Activated CD4-positive, alpha-beta memory T cell treated with anti-CD3 and anti-CD28 coated beads, Interleukin-2, amount 10 ng/mL, durations not matched to agents 7 days and 5 days (primary cell): ENCODE data around the gene CAMSAP1. TPM values are rescaled to one million over a fixed set of nuclear protein-coding genes. Genes with fewer than 3 reads are reported as not detected.
A peak's percentile ranks its signal among the peaks of the same experiment; 100 is the strongest.

Source experiments
- CTCF ChIA-PET: fragments of 350-600 bp; sonication (Branson Sonifier 250); formaldehyde crosslinking; loops from one replicate; lab custom pipeline; 2021; ENCODE audit warnings: antibody characterized with exemption, inconsistent platforms; lab: Charles Lee
- POLR2A ChIA-PET: fragments of 350-600 bp; sonication (Branson Sonifier 250); formaldehyde crosslinking; loops from one replicate; lab custom pipeline; 2021; ENCODE audit warnings: antibody characterized with exemption; lab: Charles Lee
- DNase-seq: peaks from one replicate; pipeline ENCODE4 v3.0.0-alpha.2; 2020
- H3K27ac Mint-ChIP-seq: one replicate; pipeline ENCODE4 v1.8.0; 2021; ENCODE audit warnings: mild to moderate bottlenecking, mixed read lengths
- H3K27me3 Mint-ChIP-seq: one replicate; pipeline ENCODE4 v1.8.0; 2021; ENCODE audit warnings: mixed read lengths
- H3K36me3 Mint-ChIP-seq: one replicate; pipeline ENCODE4 v1.8.0; 2021; ENCODE audit warnings: low read depth, mixed read lengths
- H3K4me1 Mint-ChIP-seq: one replicate; pipeline ENCODE4 v1.8.0; 2021; ENCODE audit warnings: mixed read lengths
- H3K4me3 Mint-ChIP-seq: one replicate; pipeline ENCODE4 v1.8.0; 2021; ENCODE audit warnings: mild to moderate bottlenecking, mixed read lengths
- H3K9me3 Mint-ChIP-seq: one replicate; pipeline ENCODE4 v1.8.0; 2021; ENCODE audit warnings: mixed read lengths
- total RNA-seq, 2 experiments: library from RNA; stranded (reverse); gene quantifications; one replicate each; pipeline ENCODE4 v1.2.3, GENCODE V29; 2021

Gene CAMSAP1
- total RNA-seq, 2 experiments from 2014 or later = 20.9 to 22.0 TPM

DNA sequence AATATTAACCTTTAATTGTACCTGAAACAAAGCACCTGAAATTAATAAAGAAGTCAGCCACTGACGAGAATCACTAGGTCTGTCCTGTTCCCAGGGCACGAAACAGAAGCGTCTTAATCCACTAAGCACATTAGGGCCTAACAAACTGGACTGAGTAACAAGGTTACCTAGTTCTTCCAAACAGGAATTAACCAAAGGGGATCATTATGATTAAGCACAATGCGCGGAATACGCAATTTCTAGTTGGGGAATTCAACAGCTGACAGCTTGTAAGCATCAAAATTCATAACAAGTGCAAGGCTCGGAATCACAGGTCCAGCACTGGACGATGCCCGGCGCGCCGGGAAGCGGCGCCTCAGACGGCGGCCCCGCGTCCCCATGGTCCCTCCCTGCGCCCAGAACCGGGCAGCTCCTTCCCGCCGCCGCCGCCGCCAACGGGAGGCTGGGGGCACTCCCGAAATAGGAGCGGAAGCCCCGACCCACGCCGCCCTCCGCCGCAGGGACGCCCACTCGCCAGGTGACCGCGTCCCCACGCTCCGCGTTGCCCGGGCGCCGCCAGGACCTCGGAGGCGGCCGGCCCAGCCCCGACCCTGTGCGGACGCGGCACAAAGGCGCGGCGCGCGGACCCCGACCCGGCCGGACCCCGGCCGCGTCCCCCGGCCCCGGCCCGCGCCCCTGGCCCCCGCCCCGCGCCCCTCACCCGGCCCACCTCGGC is 898 bp downstream of the CAMSAP1 start:
- no peaks in the 10 kb centered on the region for H3K27me3 Mint-ChIP-seq

DNA sequence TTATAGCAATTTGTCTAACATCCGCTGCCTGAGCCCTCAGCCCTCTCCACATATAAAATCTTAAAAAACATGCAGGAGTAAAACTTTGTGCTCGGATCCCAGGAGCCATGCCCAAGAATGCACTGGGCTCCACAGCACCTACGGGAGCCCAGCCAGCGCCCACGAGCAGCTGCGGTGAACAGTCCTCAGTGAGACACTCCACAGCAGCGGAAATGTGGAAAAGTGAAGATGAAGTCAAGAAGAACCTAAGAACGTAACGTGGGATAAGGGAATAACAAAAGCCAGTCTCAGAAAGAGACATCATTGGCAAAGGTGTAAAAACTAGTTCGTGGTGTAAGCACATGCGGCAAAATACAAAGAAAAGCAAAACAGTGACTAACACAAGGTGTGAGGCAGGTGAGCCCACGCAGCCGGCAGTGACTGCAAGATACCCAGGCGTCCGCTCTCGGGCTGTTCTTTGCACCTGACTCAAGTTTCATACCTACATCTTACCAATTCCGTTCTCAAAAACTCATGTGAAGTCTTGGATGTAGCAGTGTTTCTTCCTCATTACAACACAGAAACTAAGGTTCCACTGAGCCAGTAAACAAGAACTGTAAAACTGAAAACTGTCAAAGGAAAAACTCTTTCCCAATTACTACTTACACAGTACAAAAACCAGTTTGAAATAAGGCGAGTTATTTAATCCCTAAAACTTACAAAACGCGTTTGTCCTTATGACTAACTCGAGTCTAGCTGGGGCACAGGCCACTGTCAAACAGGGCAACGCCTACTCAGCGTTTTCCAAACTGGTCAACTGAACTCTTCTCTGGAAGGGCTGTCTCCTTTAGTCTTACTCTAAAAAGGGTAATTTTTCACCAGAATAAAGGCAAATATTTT is 1.7 kb downstream of the CAMSAP1 start:
- Mint-ChIP-seq H3K4me1 (peaks cover 42% of the 10 kb centered on the region), H3K4me3 (peak overlapping the region; percentile 82), H3K9me3 (no peaks in the 10 kb centered on the region), H3K27me3 (no peaks in the 10 kb centered on the region), H3K36me3 (peaks cover 42% of the 10 kb centered on the region), H3K27ac (peak overlapping the region; percentile 36)
- DNase-seq = peak; percentile 38
- CTCF ChIA-PET = interaction anchor here (0.7 kb wide), 1 partner anchor 41 kb away, joined by 3 read pairs; no protein-coding TSS in a partner anchor
- POLR2A ChIA-PET = interaction anchor here (0.7 to 1.4 kb wide), 2 partner anchors 9 to 11 kb away, joined by 3 to 5 read pairs; no protein-coding TSS in a partner anchor

More for the DNA sequence above, 898 bp downstream of the CAMSAP1 start:
- Mint-ChIP-seq H3K36me3 (peaks cover 47% of the 10 kb centered on the region), H3K4me3 (peak overlapping the region; percentile 82), H3K9me3 (no peaks in the 10 kb centered on the region), H3K4me1 (peaks cover 49% of the 10 kb centered on the region), H3K27ac (peak overlapping the region; percentile 36)
- POLR2A ChIA-PET = interaction anchor here (0.7 to 1.4 kb wide), 2 partner anchors 10 kb away, joined by 3 to 5 read pairs; no protein-coding TSS in a partner anchor
- CTCF ChIA-PET = interaction anchor here (0.7 kb wide), 1 partner anchor 42 kb away, joined by 3 read pairs; no protein-coding TSS in a partner anchor
- DNase-seq = peak; percentile 29

DNA sequence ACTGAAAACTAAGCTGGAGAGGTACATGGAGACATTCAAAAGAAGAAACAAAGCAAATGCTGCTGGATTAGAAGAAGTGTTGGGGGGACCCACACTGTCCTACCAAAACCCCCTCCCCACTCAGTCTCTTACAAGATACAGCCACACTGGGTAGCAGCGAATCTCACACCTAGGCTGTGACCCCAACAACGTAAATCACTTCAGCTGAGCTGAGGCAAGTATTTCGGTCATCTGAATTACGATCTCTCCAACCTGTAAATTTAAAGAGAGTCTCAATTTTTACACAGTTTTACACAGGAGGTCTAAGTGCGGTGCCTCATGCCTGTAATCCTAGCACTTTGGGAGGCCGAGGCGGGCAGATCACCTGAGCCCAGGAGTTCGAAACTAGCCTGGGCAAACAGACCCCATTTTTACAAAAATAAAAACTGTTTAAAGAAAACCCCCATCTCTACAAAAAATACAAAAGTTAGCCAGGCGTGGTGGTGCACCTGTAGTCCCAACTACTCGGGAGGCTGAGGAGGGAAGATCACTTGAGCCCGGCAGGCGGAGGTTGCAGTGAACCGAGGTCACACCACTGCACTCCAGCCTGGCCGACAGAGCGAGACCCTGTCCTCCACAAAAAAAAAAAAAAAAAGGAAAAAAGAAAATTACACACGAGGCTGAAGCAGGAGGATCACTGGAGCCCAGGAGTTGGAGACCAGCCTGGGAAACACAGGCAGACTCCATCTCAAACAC is 3.4 kb downstream of the CAMSAP1 start:
- POLR2A ChIA-PET = no interaction called here
- no peak overlapping the region for H3K4me3 Mint-ChIP-seq
- CTCF ChIA-PET = no interaction called here
- H3K27ac Mint-ChIP-seq = no peak overlapping the region
- no peaks in the 10 kb centered on the region for H3K9me3 Mint-ChIP-seq
- DNase-seq = no peak
- H3K4me1 Mint-ChIP-seq = peaks cover 40% of the 10 kb centered on the region
- peaks cover 32% of the 10 kb centered on the region for H3K36me3 Mint-ChIP-seq
- H3K27me3 Mint-ChIP-seq = no peaks in the 10 kb centered on the region

DNA sequence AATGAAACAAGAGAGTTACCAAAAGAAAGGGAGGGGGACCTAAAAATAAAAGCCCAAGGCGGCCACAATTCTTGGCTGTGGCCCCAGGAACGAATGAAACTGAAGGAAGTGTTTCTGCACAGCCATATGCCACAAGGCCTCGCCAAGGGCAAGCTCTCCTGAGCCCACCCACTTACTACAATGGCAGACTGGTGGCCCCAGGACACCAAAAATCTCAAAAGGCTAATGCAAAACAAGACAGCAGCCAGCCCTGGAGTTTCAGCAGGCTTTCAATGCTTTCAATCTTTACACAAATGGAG is 4.0 kb downstream of the CAMSAP1 start:
- peaks cover 29% of the 10 kb centered on the region for H3K36me3 Mint-ChIP-seq

DNA sequence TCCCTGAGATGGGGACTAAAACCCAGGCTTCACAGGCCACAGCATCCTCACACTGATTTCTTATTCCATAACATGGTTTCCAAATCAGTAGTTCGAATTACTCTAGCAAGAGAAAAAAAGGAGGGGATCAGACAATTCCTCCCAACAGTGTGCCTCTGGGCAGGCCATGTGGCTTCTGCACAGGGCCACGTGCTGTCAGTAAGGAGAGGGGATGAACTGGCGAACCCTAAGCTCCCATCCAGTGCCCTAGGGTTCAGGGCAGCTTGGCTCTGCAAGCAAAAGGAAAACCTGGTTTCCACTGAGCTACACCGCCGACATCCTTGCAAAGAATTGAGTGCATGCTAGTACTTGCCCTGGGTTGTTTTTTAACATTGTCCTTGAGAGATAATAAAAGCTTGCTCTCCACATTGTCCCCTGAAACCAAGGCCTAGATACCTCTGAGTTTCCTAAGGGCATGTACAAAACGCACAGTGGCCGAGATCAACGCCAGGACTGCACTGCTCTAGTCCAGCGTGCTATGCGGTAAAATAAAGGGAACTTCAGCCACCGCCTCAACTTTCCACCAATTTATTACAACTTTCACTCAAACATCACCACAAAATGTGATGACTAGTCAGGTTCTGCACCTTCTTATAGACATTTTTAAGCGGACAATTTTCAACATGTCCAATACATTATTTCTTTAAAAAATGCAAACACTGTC is 4.5 kb downstream of the CAMSAP1 start:
- no peak overlapping the region for H3K27ac Mint-ChIP-seq
- H3K4me3 Mint-ChIP-seq = no peak overlapping the region
- no peaks in the 10 kb centered on the region for H3K9me3 Mint-ChIP-seq
- peaks cover 29% of the 10 kb centered on the region for H3K36me3 Mint-ChIP-seq
- ChIA-PET POLR2A (no interaction called here), CTCF (no interaction called here)
- no peaks in the 10 kb centered on the region for H3K27me3 Mint-ChIP-seq
- peaks cover 36% of the 10 kb centered on the region for H3K4me1 Mint-ChIP-seq
- no peak for DNase-seq

More for the DNA sequence above, 4.0 kb downstream of the CAMSAP1 start:
- ChIA-PET POLR2A (no interaction called here), CTCF (no interaction called here)
- DNase-seq = no peak
- peaks cover 38% of the 10 kb centered on the region for H3K4me1 Mint-ChIP-seq
- no peaks in the 10 kb centered on the region for H3K27me3 Mint-ChIP-seq
- no peaks in the 10 kb centered on the region for H3K9me3 Mint-ChIP-seq
- H3K4me3 Mint-ChIP-seq = no peak overlapping the region
- no peak overlapping the region for H3K27ac Mint-ChIP-seq

DNA sequence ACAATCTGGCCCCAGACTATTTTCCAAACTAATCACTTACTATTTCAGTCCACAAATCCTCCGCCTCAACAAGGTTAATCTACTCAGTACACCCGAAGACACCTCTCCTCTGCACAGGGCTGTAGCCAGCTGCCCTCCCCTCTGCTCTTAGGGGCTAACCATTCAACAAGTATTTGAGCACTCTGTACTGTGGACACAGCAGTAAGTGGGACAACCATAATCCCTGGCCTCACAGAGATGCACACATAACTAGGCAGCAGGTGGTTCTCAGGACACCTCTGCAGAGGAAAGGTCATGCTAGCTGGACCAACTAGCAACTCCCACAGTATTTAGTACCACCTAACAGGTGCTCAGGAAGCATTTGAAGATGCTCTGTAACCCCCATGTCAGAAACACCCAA is 5.5 kb downstream of the CAMSAP1 start:
- Mint-ChIP-seq H3K4me1 (peaks cover 36% of the 10 kb centered on the region), H3K27ac (no peak overlapping the region)

DNA sequence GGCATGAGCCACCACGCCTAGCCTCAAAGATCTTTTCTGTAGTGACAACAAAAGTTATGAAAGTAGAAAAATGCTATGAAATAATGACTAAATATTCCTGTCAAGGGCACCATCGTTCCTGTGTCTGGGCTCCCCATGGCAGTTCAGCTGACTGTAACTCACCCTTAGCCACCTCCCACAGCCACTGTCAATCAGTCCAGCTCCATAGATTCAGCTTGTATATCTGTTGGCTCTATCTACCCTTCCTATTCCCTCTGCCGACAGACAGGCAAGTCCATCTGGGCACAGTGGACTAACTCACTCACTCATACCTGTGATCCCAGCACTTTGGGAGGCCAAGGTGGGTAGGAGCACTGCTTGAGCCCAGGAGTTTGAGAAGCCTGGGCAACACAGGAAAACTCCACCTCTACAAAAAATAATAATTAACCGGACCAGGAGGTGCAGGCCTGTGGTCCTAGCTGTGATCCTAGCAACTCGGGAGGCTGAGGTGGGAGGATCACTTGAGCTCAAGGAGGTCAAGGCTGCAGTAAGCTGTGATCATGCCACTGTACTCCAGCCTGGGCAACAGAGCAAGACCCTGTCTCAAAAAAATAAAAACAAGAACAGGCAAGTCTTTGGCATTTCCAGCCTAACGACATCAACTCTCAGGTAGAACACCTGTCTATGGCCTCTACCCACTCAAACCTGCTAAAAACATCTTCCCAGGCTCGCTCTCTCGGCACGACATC is 6.2 kb downstream of the CAMSAP1 start:
- H3K36me3 Mint-ChIP-seq = peaks cover 28% of the 10 kb centered on the region
- no peak overlapping the region for H3K4me3 Mint-ChIP-seq
- no peaks in the 10 kb centered on the region for H3K27me3 Mint-ChIP-seq
- POLR2A ChIA-PET = no interaction called here
- DNase-seq = no peak
- CTCF ChIA-PET = no interaction called here
- peaks cover 34% of the 10 kb centered on the region for H3K4me1 Mint-ChIP-seq
- no peak overlapping the region for H3K27ac Mint-ChIP-seq
- no peaks in the 10 kb centered on the region for H3K9me3 Mint-ChIP-seq

More for the DNA sequence above, 5.5 kb downstream of the CAMSAP1 start:
- Mint-ChIP-seq H3K36me3 (peaks cover 29% of the 10 kb centered on the region), H3K4me3 (no peak overlapping the region), H3K9me3 (no peaks in the 10 kb centered on the region), H3K27me3 (no peaks in the 10 kb centered on the region)
- ChIA-PET CTCF (no interaction called here), POLR2A (no interaction called here)
- no peak for DNase-seq

DNA sequence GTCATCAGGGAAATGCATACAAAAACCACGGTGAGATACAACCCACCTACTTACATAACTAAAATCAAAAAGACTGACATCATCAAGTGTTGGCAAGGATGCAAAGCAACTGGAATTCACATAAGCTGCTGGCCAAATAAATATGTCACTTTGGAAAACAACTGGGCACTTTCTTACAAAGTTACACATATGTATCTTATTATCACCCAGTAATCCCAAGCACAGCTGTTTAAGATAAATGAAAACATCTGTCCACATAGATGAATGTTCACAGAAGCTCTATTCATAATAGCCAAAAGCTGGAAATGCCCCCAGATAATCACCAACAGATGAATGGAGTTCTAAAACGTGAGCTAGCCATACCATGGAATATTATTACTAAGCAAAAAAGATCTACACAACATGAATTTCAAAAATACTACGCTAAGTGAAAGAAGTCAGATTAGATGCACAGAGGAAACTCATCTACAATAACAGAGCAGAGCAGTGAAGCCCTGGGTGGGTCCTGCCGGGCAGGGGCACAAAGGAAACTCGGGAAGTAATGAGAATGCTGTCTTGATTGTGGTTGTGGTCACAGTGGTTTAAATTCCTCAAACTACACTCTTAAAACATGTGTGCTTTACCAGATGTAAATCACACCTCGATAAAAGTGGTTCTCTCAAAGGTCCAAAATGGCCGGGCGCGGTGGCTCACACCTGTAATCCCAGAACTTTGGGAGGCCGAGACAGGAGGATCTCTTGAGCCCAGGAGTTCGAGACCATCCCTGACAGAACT is 8.5 kb downstream of the CAMSAP1 start:
- DNase-seq = no peak
- H3K27me3 Mint-ChIP-seq = no peaks in the 10 kb centered on the region
- ChIA-PET CTCF (interaction anchor here (1.0 kb wide), 1 partner anchor 9 kb away, joined by 3 read pairs; the partner anchor contains the start of gene CAMSAP1), POLR2A (interaction anchor here (0.8 kb wide), 1 partner anchor 9 kb away, joined by 3 read pairs; no protein-coding TSS in a partner anchor)
- H3K27ac Mint-ChIP-seq = no peak overlapping the region
- H3K36me3 Mint-ChIP-seq = peaks cover 17% of the 10 kb centered on the region
- H3K4me1 Mint-ChIP-seq = peaks cover 20% of the 10 kb centered on the region
- H3K9me3 Mint-ChIP-seq = no peaks in the 10 kb centered on the region
- no peak overlapping the region for H3K4me3 Mint-ChIP-seq

DNA sequence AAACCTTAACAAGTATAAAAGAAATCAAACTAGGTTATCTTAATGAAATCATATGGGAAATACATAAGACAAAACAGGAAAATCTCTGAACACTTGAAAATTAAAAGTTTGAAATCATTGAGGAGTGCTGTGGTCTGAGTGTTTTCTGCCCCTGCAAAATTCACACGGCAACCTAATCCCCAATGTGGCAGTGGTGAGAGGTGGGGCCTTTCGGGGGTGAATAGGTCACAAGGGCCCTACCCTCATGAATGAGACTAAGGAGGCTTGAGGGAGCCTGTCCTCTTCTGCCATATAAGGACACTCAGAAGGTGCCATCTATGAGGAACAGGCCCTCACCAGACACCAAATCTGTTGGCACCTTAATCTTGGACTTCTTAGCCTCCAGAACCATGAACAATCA is 10.7 kb downstream of the CAMSAP1 start:
- no peak for DNase-seq
- Mint-ChIP-seq H3K9me3 (no peaks in the 10 kb centered on the region), H3K27me3 (no peaks in the 10 kb centered on the region), H3K27ac (no peak overlapping the region), H3K36me3 (peaks cover 13% of the 10 kb centered on the region), H3K4me3 (no peak overlapping the region), H3K4me1 (peaks cover 26% of the 10 kb centered on the region)
- POLR2A ChIA-PET = interaction anchor here (1.6 kb wide), 1 partner anchor 10 kb away, joined by 5 read pairs; no protein-coding TSS in a partner anchor
- CTCF ChIA-PET = no interaction called here

DNA sequence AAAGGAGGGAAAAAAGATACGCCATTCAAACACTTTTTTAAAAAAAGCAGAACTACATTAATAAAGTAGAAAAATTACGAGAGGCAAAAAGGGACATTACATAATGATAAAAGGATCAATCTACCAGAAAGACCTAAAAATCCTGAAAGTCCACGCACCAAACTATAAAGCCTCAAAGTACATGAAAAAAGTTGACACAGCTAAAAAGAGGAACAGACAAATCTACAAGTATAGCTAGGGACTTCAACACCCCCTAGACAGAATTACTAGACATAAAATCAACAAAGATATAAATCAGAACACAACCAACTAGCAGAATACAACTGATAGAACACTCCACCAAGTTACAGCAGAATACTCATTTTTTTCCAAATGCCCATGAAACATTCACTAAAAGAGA is 11.1 kb downstream of the CAMSAP1 start:
- H3K27ac Mint-ChIP-seq = no peak overlapping the region
- POLR2A ChIA-PET = interaction anchor here (1.6 kb wide), 1 partner anchor 10 kb away, joined by 5 read pairs; no protein-coding TSS in a partner anchor
- H3K4me1 Mint-ChIP-seq = peaks cover 26% of the 10 kb centered on the region
- no peak for DNase-seq
- H3K4me3 Mint-ChIP-seq = no peak overlapping the region
- CTCF ChIA-PET = no interaction called here
- H3K27me3 Mint-ChIP-seq = no peaks in the 10 kb centered on the region
- peaks cover 11% of the 10 kb centered on the region for H3K36me3 Mint-ChIP-seq
- no peaks in the 10 kb centered on the region for H3K9me3 Mint-ChIP-seq

DNA sequence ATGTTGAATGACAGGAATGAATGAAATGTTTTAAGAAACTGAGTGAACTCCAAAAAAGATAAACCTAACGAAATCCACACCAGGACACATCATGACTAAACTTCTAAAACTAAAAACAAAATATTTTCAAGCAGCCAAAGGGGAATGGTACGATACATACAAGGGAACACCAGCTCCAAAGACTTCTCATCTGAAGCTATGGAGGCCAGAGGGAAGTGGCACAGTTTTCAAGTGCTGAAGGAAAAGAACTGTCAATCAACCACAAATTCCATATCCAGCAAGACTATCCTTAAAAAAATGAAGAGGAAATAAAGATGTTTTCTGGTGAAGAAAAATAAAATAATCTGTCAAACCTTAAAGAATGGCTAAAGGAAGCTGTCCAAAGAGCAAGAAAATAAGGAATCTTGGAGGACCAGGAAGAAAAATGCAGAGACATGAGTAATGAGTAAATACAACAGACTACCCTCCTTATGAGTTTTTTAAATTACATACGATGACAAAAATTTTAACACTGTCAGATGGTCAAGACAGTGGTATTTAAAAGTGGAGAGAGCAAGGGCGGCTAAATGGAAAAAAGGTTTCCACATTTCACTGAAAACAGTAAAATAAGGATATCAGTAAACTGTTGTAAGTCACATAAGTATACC is 12.0 kb downstream of the CAMSAP1 start:
- no peak overlapping the region for H3K27ac Mint-ChIP-seq
- ChIA-PET CTCF (no interaction called here), POLR2A (no interaction called here)
- no peak for DNase-seq
- H3K4me3 Mint-ChIP-seq = no peak overlapping the region
- peaks cover 8% of the 10 kb centered on the region for H3K36me3 Mint-ChIP-seq
- no peaks in the 10 kb centered on the region for H3K27me3 Mint-ChIP-seq
- peaks cover 26% of the 10 kb centered on the region for H3K4me1 Mint-ChIP-seq
- no peaks in the 10 kb centered on the region for H3K9me3 Mint-ChIP-seq
